Gastrocnemius medialis (tissue), 4 donors: Measurements from ENCODE around the gene SMOC1.

Experiments used
- CTCF ChIP-seq, 5 experiments: fragments of 450-650 bp in 3 of 5; fragments of 200-600 bp in 2 of 5; sonication (generic) in 2 of 5; IDR thresholded peaks in 4 of 5; conservative IDR thresholded peaks in 1 of 5; 1 replicate in 4 of 5; 2 replicates in 1 of 5; pipeline ENCODE4 v1.5.1; 2016 to 2019; ENCODE audit warnings: antibody characterized with exemption in 5 of 5, mild to moderate bottlenecking in 3 of 5, moderate library complexity in 3 of 5
- POLR2A ChIP-seq, 2 donors: fragments of 450-650 bp; IDR thresholded peaks; one replicate each; pipeline ENCODE4 v1.6.1; 2017; ENCODE audit warnings: antibody characterized with exemption in 2 of 2, mild to moderate bottlenecking in 2 of 2, moderate library complexity in 2 of 2

DNA sequence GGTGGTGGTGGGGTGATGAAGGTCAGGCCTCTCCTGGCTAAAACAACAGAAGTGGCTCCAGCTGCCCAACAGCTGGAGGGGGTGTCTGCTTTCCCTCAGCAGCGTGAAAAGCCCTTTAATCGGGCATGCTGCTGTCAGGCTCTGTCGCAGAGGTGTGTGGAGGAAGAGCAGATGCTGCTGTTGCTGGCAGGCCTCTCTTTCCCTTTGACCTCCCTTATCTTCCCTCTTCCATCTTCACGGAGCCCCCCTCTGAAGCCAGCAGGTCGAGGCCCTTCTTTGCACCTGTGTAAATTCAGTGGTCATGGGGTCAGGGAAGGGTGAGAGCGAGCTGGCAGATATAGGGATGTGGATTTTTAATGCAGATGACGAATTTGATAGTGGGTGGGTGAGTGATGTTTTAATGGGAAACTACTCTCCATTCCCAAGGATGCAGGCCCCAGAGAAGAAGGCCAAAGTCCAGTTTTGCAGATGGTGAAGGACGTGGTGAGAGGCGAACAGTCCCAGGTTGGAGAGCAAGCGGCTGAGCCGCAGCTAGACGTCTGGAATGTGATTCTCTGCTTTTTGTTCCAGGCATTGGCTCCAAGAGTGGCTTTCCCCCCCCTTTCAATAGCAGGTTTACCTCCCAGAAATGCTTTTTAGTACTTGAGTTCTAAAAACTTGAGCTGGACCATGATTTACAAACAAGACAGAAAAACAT lies 64.0 kb downstream of the SMOC1 start:
- no peak for TF ChIP-seq CTCF (IDR thresholded peaks at IDR 0.05 in 4 of 5, conservative IDR thresholded peaks at IDR 0.05 in 1 of 5)
- TF ChIP-seq POLR2A (IDR thresholded peaks at IDR 0.05), result no peak
